GM10266 (cell line): ENCODE results near the gene MYLK4.
A peak's percentile ranks its signal among the peaks of the same experiment; 100 is the strongest.

Experiments
- DNase-seq: peaks from one replicate; pipeline ENCODE4 v3.0.0; 2012; ENCODE audit errors: extremely low spot score
- TF ChIP-seq, protein P1 (sequence below): IDR thresholded peaks from 2 replicates; pipeline ENCODE4 v1.5.1; 2012; ENCODE audit warnings: mild to moderate bottlenecking, low read depth; ENCODE audit not compliant: control insufficient read depth, insufficient read depth; ENCODE audit errors: missing control alignments

The MYLK4 gene

DNA sequence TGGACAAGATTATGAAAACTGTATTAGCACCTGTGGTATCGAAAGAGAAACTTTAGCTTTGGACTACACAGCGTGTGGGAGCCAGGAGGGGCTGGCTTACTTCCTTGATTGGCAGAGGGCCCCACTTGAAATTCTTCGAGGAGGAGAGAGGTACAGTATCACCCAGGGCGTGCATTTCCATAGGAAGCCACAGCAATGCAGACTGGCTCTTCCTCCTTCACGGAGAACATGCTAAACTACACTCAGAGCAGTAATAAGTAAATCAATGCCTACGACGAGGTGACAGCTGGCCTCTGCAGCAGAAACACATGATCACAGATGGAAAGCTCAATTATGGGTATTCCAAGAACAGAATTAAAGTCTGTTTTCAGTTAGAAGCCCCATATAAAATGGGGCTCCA lies 44.2 kb downstream of the MYLK4 start:
- no peak for DNase-seq
- TF ChIP-seq, protein P1, sequence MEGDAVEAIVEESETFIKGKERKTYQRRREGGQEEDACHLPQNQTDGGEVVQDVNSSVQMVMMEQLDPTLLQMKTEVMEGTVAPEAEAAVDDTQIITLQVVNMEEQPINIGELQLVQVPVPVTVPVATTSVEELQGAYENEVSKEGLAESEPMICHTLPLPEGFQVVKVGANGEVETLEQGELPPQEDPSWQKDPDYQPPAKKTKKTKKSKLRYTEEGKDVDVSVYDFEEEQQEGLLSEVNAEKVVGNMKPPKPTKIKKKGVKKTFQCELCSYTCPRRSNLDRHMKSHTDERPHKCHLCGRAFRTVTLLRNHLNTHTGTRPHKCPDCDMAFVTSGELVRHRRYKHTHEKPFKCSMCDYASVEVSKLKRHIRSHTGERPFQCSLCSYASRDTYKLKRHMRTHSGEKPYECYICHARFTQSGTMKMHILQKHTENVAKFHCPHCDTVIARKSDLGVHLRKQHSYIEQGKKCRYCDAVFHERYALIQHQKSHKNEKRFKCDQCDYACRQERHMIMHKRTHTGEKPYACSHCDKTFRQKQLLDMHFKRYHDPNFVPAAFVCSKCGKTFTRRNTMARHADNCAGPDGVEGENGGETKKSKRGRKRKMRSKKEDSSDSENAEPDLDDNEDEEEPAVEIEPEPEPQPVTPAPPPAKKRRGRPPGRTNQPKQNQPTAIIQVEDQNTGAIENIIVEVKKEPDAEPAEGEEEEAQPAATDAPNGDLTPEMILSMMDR = no peak

DNA sequence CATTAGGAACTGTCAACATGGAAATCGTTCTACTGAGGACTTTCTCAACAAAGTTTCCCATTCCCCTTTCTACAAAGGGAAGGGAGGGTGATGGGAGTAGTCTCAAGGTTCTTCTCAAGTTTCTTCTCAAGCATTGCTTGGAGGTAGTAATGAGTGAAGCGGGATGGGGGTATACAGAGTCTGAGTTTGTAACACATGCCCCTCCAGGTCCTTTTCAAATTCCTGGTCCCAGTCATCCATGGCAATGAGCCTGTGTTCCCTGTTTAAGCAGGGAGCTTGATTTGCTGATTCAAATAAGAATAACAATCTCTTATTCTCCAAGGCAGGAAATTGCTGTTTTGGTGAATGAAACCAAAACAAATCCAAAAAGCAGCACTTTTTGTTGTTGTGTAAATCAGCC lies 45.5 kb downstream of the MYLK4 start:
- TF ChIP-seq, protein P1 = no peak
- DNase-seq = no peak

DNA sequence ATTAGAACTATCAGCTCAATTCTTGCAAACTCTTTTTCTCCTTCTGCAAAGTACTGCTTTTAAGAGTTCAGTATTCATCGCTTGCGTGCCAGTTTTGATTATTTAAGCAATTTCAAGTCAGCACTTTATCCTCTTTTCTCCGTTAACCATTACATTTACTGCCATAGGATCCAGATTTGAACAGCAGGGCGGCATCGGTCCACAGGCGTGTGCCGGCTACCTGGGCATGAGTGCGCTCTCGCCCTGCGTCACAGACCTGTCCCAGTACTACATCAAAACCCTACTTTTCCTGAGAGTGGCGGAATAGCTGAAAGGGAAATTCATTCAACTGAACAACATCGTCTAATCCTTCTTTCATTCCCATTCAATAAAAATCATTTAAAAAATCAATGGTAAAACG lies 53.4 kb downstream of the MYLK4 start:
- DNase-seq = no peak
- TF ChIP-seq, protein P1 = no peak

DNA sequence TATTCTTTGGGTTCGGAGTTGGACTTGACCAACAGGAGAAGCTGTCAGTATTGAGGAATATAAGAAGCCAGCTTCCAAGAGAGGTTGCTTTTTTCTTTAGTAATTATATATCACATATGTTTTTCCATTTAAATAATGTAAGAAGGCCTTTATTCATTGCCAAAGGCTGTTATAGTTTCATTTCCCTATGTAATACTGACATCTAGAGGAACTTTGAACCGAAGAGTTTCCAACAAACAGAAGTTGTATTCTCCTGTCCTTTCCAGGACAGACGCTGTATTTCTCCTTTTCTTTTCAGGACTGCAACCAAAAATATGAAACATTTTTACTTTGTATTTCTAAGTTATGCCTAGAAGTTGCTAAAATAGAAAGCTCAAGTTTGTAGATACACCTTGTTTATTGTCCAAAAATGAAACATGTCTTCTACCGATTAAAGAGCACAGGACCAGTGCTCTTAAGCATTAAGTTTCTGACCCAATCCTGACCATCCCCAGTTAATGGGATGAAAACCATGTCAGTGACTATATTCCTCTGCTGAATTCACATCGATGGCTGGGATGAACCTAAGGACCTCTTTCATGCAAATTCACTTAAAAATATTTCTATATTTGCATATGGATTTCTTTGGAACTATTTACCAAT lies 55.1 kb downstream of the MYLK4 start:
- TF ChIP-seq, protein P1 = peak; percentile 33
- peak; percentile 26 for DNase-seq

DNA sequence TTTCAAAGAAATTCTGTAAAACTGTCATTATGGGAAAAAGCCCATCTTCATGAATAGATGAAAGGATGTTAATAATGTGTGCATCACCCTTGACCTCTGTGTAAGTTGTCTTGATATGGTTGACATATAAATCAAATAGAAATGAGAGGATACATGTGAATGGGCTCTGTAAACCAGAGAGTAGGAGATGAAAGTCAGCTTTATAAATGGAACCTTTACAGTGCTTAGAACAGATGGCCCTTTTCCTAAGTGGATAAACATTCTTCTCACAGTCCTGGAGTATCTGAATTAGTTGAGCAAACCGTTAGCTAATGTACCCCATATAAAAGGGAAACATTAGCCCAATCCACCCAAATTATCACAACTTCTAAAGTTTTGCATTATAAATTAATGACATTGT lies 57.5 kb downstream of the MYLK4 start:
- no peak for DNase-seq
- TF ChIP-seq, protein P1 = no peak

DNA sequence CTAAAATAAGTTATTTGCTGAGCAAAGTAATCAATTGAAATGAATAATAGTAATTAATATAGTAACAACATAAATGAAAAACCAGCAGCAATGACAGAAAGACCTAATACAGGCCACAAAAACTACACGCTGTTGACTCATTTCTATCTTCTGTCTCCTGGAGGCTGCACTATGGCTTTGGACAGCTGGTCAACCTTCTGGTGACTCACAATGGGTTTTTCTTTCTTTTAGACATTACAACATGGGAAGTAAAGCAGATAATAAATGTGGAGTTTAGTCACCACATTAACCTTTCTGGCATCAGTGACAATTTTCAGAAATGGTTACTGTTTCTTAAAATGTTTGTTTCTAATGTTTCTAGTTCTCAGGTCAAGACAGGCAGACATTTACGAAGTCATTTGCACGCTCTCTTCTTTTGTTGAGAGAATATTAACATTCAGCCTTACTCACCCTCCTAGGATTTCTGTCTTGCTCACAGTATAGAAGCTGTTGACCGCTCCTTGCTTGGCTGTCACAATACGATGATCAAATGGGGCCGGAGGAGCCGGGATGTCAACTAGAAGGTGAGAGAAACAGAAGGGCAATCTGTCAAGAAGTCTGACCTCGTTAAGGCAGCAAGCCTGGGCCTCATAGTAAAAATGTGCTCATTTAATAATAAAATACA lies 62.2 kb downstream of the MYLK4 start:
- no peak for DNase-seq
- TF ChIP-seq, protein P1 = no peak

DNA sequence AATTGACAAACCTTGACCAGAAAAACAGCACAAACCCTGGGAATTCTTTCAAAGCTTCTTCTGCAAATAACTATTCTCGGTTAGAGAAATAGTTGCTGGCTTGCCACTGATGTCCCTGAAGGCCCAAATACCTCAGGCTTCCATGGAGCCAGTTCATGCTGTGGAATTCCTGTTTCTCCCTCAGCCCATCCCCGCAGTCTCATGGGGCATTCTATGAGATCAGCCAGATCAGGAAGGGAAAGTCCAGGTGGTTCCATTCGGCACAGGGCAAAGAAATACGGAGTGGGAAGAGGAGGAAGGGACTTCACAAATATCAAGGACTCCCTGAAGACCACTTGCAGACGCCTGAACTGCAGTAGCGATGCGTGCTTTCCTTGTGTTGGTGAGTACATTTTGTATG lies 63.3 kb downstream of the MYLK4 start:
- no peak for DNase-seq
- TF ChIP-seq, protein P1 = no peak
